ENCODE data around the gene CHM.
"Not testable (repeated sequence)": the region's sequence is repeated elsewhere in the genome, so short reads cannot be mapped to it uniquely, and the experiment has no call there.

DNA sequence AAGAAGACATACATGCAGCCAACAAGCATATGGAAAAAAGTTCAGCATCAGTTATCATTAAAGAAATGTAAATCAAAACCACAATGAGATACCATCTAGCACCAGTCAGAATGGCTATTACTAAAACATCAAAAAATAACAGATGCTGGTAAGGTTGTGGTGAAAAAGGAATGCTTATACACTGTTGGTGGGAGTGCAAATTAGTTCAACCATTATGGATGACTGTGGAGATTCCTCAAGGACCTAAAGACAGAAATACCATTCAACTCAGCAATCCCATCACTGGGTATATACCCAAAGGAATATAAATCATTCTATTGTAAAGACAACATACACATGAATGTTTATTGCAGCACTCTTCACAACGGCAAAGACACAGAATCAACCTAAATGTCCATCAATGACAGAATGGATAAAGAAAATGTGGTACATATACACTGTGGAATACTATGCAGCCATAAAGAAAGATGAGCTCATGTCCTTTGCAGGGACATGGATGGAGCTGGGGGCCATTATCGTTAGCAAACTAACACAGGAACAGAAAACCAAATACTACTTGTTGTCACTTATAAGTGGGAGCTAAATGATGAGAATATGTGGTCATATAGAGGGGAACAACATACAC lies 130.6 kb downstream of the CHM start:
- TF ChIP-seq, protein P1, sequence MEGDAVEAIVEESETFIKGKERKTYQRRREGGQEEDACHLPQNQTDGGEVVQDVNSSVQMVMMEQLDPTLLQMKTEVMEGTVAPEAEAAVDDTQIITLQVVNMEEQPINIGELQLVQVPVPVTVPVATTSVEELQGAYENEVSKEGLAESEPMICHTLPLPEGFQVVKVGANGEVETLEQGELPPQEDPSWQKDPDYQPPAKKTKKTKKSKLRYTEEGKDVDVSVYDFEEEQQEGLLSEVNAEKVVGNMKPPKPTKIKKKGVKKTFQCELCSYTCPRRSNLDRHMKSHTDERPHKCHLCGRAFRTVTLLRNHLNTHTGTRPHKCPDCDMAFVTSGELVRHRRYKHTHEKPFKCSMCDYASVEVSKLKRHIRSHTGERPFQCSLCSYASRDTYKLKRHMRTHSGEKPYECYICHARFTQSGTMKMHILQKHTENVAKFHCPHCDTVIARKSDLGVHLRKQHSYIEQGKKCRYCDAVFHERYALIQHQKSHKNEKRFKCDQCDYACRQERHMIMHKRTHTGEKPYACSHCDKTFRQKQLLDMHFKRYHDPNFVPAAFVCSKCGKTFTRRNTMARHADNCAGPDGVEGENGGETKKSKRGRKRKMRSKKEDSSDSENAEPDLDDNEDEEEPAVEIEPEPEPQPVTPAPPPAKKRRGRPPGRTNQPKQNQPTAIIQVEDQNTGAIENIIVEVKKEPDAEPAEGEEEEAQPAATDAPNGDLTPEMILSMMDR (IDR thresholded peaks at IDR 0.05), result not testable (repeated sequence)
- TF ChIP-seq POLR2A (IDR thresholded peaks at IDR 0.05), result not testable (repeated sequence)
